ENCODE data around the gene SLC25A25.
"Not testable (repeated sequence)": the region's sequence is repeated elsewhere in the genome, so short reads cannot be mapped to it uniquely, and the experiment has no call there.

The SLC25A25 gene

GRCh38 chr9:128124873-128125579, 57.0 kb downstream of the SLC25A25 start:
- DNase-seq (ENCODE audit: low spot score) = peak; percentile 61

DNA sequence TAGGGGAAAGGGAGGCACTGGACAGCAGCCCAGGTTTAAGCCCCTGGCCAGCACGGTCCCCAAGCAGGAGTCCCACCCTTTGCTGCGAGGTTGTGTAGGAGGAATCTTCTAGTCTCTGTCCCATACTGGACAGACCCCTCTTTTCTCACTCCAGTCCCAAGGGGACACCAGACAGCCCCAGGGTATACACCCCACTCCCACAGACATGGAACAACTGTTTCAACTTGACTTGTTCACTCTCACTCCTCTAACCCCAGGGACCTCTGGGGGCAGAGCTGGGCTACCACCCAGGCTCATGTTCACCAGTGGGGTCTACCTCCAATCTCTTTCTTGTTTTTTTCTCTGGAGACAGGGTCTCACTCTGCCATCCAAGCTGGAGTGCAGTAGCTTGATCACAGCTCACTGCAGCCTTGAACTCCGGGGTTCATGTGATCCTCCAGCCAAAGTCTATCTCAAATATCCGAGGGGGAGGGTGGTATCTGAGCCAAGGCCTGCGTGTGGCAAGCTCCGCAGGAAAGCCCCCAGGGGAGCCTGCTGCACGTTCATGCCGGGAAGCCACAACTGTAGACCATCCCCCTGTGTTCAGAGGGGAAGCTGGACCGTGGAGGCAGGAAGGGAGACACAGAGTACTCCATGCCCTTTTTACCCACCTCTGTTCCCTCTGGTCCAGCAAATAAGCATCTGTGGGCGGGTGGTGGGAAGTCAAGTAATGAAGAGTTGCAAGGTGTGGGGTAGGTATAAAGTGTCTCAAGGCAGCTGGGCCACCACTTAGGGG, 57.7 kb downstream of the SLC25A25 start:
- DNase-seq (ENCODE audit: low spot score) = no peak

GRCh38 chr9:128127568-128127989, 59.5 kb downstream of the SLC25A25 start, which contains the start of gene PTGES2:
PTGES2 (minus strand) TSS chr9:128127729; CDS start chr9:128127717, 12 bp downstream.
- DNase-seq (ENCODE audit: low spot score) = peak; percentile 88

GRCh38 chr9:128127990-128128835, 60.2 kb downstream of the SLC25A25 start:
- DNase-seq (ENCODE audit: low spot score) = peak; percentile 88

DNA sequence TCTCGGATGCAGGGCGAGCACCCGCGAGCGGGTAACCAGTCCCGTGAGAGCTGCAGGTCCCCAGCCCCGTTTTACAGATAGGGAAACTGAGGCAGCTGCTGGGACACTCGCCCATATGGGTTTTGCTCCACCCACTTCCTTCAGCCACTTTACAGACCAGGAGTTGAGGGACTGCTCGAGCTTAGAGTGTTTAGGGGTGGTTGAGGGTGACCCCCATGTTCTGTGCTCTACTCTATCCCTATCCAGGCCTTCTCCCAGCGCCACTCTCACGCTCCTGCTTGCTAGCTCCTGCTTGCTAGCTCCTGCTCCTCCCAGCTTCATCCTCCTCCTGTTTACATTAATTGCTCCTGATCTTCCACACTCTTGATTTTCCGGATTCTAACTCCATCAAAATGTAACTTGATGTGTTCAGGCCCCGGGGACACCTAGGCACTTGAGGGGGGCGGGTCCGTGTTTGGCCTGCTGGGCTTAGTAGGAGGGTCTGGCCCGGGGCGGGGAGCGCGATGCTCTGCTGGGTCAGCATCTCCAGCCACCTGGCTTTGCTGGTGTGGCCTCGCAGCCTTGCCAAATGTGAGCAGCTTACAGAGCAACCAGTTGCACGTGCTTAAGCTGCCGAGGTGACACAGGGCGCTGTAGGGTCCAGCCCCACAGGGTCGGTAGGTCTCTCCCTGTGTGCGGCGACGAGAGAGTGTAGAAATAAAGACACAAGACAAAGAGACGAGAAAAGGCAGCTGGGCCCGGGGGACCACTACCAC, 61.0 kb downstream of the SLC25A25 start:
- no peak for DNase-seq (ENCODE audit: low spot score)

- DNase-seq (ENCODE audit: low spot score) = not testable (repeated sequence)
These were observed 62.1 kb downstream of the SLC25A25 start for GRCh38 chr9:128129976-128130590.

GRCh38 chr9:128130651-128131050, 62.6 kb downstream of the SLC25A25 start:
- not testable (repeated sequence) for DNase-seq (ENCODE audit: low spot score)

GRCh38 chr9:128131346-128131745, 63.3 kb downstream of the SLC25A25 start:
- not testable (repeated sequence) for DNase-seq (ENCODE audit: low spot score)

DNA sequence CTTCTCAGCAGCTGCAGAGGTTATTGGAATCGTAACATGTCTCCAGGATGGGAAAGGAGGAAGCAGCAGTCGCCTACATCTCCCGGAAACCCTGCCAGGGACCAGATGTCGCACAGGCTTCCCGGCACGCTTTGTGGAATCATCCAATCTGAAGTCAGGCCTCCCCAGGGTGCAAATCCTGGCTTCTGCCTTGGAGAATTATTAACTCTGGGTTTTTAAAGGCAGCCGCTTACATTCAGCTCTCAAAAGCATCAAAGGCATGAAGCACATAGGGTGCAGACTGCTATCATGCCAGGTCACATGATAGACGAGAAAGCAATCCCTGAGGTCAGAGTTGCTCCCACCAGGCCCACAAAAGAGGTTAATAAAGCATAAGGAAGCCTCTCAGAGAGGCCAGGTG, 64.1 kb downstream of the SLC25A25 start:
- DNase-seq (ENCODE audit: low spot score) = not testable (repeated sequence)

DNA sequence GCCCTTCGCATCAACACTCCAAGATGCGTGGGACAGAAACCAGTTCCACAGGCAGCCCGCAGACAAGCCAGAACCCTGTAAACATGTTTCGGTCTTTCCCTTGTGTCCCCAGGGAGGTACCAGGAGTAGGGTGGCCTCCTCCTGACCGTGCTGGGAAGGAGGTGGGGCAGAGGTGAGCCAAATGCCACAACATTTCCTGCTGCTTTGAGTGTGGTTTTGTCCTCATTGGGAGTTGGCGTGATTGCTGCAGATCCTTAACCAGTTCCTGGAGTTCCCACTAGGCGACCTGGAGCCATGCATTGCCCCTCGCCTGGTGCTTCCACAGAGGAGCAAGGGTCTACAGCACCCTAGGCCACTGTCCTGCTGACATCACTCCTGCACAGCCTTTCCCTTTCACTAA, 67.5 kb downstream of the SLC25A25 start:
- DNase-seq (ENCODE audit: low spot score) = not testable (repeated sequence)

GRCh38 chr9:128136816-128137793, 69.1 kb downstream of the SLC25A25 start:
- DNase-seq (ENCODE audit: low spot score) = no peak

DNA sequence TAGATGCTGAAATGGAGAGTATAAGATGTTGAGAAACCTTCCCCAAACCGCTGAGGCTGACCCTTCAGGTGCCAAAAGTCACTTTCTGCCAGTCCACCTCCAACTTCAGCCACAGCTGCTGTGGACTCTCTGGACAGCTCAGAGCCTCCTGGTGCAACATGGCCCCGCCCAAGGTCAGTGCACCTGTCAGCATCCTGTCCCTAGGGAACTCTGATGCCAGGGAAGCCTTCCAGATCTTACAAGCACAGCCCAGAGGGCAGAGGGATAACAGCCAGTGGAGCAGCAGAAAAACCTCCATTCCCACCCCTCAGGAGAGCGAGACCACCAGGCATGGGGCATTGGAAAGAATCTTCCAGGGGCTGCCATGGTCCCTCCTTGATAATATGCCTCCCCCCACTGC, 70.0 kb downstream of the SLC25A25 start:
- no peak for DNase-seq (ENCODE audit: low spot score)

DNA sequence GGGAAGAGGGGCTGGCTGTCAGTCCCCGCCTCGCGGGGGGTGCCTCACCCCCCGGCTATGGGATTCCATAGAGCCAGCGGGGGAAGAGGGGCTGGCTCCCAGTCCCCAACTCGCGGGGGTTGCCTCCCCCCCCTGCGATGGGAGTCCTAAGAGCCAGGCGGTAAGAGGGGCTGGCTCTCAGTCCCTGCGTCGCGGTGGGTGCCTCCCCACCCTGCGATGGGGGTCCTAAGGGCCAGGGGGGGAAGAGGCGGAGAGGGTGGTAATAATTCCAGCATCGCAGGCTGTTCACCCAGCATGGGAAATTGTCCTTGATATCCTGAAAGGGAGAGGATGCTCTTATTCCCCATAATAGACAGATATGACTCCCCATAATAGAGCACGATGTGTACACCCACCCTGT, 71.6 kb downstream of the SLC25A25 start:
- no peak for DNase-seq (ENCODE audit: low spot score)

GRCh38 chr9:128141604-128142003, 73.6 kb downstream of the SLC25A25 start:
- no peak for DNase-seq (ENCODE audit: low spot score)

DNA sequence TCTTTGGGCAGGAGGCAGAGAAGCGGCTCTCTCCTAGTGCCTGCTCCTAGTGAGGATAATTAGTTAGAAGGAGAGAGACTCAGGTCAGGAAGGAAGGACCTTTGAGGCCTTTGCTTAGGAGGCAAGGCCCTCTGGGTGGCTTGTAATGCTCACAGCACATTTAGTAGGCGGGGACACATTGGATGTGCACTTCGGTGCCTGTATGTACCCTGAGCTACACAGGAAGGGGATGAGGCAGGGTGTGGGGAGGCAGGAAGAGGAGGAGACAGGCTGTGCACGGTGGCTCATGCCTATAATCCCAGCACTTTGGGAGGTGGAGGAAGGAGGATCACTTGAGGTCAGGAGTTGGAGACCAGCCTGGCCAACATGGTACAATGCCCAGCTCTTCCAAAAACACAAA, 74.0 kb downstream of the SLC25A25 start:
- no peak for DNase-seq (ENCODE audit: low spot score)

GRCh38 chr9:128142596-128142995, 74.6 kb downstream of the SLC25A25 start:
- no peak for DNase-seq (ENCODE audit: low spot score)

DNA sequence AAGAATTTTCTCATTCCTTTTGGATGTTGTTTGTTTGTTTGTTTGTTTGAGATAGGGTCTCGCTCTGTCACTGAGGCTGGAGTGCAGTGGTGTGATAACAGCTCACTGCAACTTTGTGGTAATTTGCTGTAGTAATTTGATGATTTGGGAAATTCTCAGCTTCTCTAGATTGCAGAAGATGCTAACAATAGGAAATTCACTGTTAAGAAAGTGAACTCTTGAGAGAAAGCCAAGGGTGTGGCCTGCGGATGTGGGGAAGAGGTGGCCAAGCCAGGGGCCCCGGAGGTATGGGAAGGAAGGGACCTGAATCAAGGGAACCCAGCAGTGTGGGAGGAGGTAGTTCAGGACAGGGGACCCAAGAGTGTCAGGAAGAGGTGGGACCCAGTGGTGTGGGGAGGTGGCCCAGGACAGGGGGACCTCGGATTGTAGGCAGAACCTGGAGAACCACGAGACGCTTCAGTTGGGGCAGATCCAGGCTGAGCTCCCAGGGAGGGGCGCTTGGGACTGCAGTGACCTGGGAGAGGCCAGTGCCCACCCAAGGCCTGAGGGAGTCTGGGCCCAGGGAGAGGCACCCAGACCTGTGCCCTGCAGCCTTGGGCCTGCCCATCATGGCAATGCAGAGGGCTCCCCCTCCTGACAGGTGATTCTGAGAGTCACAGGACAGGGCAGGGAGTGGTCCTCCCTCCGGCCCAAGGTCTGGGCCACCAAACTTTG, 75.7 kb downstream of the SLC25A25 start:
- no peak for DNase-seq (ENCODE audit: low spot score)

DNA sequence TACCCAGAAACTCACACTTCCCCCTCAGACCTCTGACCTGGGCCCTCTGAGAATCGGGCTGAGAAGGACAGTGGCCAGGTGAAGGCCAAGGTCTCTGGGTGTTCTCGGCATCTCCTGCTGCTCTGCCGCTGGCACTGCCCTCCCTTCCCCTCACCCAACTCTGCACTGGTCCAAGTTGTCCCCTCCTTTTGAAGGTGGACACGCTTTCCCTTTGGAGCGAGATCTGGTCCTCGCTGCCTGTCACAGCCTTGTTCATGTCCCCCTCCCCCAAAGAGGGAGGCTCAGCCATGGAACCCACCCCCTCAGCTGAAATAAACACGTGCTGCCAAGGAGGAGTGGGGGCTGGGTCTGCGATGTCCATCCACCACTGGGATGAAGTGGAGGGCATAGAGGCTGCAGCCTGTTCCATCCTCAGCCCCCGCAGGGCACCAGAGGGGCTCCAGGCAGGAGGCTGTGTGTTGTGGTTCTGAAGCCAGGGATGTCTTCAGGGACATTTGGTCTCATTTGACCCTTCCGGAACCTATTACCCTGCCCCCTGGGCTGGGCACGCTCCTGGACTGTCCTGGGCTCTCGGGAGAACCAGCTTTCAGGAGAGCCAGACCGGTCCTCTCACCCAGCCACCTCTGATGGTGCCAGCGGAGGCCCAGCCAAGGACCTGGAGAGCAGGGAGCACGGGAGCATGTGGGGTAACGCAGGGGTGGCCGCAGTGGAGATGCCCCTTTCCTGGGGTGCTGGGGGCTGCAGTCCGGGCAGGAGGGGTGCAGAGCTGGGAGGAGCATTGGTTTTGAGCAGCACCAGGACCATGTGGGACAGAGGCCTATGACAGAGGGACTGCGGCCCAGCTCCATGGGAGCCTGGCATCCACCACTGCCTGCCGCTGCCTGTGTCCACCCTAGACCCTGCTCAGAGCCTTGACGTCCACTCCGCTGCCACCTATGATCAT, 76.5 kb downstream of the SLC25A25 start:
- DNase-seq (ENCODE audit: low spot score) = no peak

Measured in hematopoietic multipotent progenitor cell treated with erythropoietin and hydrocortisone succinate and interleukin-3 and kit ligand, for 15 days (in vitro differentiated cells).